Thyroid gland (tissue), 4 donors: ENCODE data around the gene ZDHHC11B. TPM values are rescaled to one million over a fixed set of nuclear protein-coding genes. Genes with fewer than 3 reads are reported as not detected.
"Not testable (repeated sequence)": the region's sequence is repeated elsewhere in the genome, so short reads cannot be mapped to it uniquely, and the experiment has no call there.

Source experiments
- DNase-seq, 2 donors: peaks; one replicate each; pipeline ENCODE4 v3.0.0-alpha.2; 2019
- H3K27ac ChIP-seq, 3 donors: fragments of 200-600 bp; sonication (generic); 1 replicate in 2 of 3; 2 replicates in 1 of 3; pipeline ENCODE4 v1.5.1; 2016 to 2019; ENCODE audit warnings: mild to moderate bottlenecking in 1 of 3, moderate library complexity in 1 of 3
- H3K27me3 ChIP-seq: fragments of 200-600 bp; sonication (generic); one replicate; pipeline ENCODE4 v1.5.1; 2019
- H3K36me3 ChIP-seq, 2 donors: fragments of 200-600 bp; sonication (generic); one replicate each; pipeline ENCODE4 v1.5.1; 2016 to 2019
- H3K4me1 ChIP-seq, 2 donors: fragments of 200-600 bp; sonication (generic); one replicate each; pipeline ENCODE4 v1.5.1; 2017 to 2019
- H3K4me3 ChIP-seq, 3 donors: fragments of 200-600 bp; sonication (generic); replicated peaks in 1 of 3; 1 replicate in 2 of 3; 2 replicates in 1 of 3; pipeline ENCODE4 v1.5.1; 2016; ENCODE audit warnings: mild to moderate bottlenecking in 1 of 3
- H3K9me3 ChIP-seq: fragments of 200-600 bp; sonication (generic); one replicate; pipeline ENCODE4 v1.5.1; 2017
- CTCF ChIP-seq, 6 experiments: fragments of 200-600 bp in 3 of 6; fragments of 450-650 bp in 3 of 6; sonication (generic) in 3 of 6; IDR thresholded peaks; one replicate each; pipeline ENCODE4 v1.5.1; 2016 to 2019; ENCODE audit warnings: antibody characterized with exemption in 6 of 6, mild to moderate bottlenecking in 2 of 6, inconsistent platforms in 1 of 6, moderate library complexity in 1 of 6
- POLR2A ChIP-seq, 2 donors: fragments of 450-650 bp; IDR thresholded peaks; one replicate each; pipeline ENCODE4 v1.6.1; 2017; ENCODE audit warnings: antibody characterized with exemption in 2 of 2, mild to moderate bottlenecking in 2 of 2, moderate library complexity in 1 of 2
- WGBS, 2 donors: methylation state at CpG; one replicate each; pipeline ENCODE4 v1.1.5; 2017; 5-methylcytosine and 5-hydroxymethylcytosine counted together
- intact Hi-C: fragments of 100-400 bp; cut with DNase I; formaldehyde crosslinking; loops from one replicate; pipeline ENCODE4 v1.15.1; 2023
- total RNA-seq, 4 donors: library from RNA; depleted of rRNA; stranded (reverse); fragments of >200 nt; gene quantifications; one replicate each; pipeline ENCODE4 v1.2.3, GENCODE V29; 2016

ZDHHC11B gene
- total RNA-seq, 4 donors from 2014 or later, result 1.6 to 6.8 (median 2.9) TPM

- H3K27ac ChIP-seq, result no peak overlapping the region
- intact Hi-C loops, result no loop called here
- 93 to 100% methylated on average over 1 to 7 of the region's 10 CpGs for WGBS, 2 donors
Measured at GRCh38 chr5:756171-756570, 28.4 kb downstream of the ZDHHC11B start.

GRCh38 chr5:754143-754632, 30.3 kb downstream of the ZDHHC11B start:
- H3K4me1 ChIP-seq, result peaks cover 18 to 24% of the 10 kb centered on the region in 2 donors
- H3K36me3 ChIP-seq, H3K4me3 ChIP-seq, DNase-seq, H3K9me3 ChIP-seq, intact Hi-C loops, H3K27ac ChIP-seq, H3K27me3 ChIP-seq: not testable (repeated sequence)
- WGBS, 2 donors, result 65 to 77% methylated on average over 4 to 15 of the region's 16 CpGs

More at GRCh38 chr5:756171-756570, 28.4 kb downstream of the ZDHHC11B start:
- no peaks in the 10 kb centered on the region for H3K36me3 ChIP-seq
- TF ChIP-seq CTCF (IDR thresholded peaks at IDR 0.05) (no peak), POLR2A (IDR thresholded peaks at IDR 0.05) (no peak)
- no peaks in the 10 kb centered on the region for H3K27me3 ChIP-seq
- no peak overlapping the region for H3K4me3 ChIP-seq
- no peaks in the 10 kb centered on the region for H3K9me3 ChIP-seq
- no peak for DNase-seq
- H3K4me1 ChIP-seq, result peaks cover 18 to 30% of the 10 kb centered on the region in 2 donors

GRCh38 chr5:753567-754142, 30.9 kb downstream of the ZDHHC11B start:
- H3K27ac ChIP-seq, H3K36me3 ChIP-seq, intact Hi-C loops, DNase-seq, H3K9me3 ChIP-seq, H3K4me3 ChIP-seq, H3K27me3 ChIP-seq: not testable (repeated sequence)
- 82 to 100% methylated on average over 2 to 10 of the region's 19 CpGs for WGBS, 2 donors
- H3K4me1 ChIP-seq, result peaks cover 15 to 19% of the 10 kb centered on the region in 2 donors

GRCh38 chr5:752532-753115, 31.9 kb downstream of the ZDHHC11B start:
- H3K9me3 ChIP-seq, DNase-seq, H3K27me3 ChIP-seq, intact Hi-C loops, H3K27ac ChIP-seq, H3K36me3 ChIP-seq, H3K4me1 ChIP-seq, H3K4me3 ChIP-seq: not testable (repeated sequence)
- 79% methylated on average over 15 of the region's 20 CpGs; no CpG with 5 or more reads in 1 of the 2 donors for WGBS, 2 donors

GRCh38 chr5:751992-752391, 32.5 kb downstream of the ZDHHC11B start:
- H3K27ac ChIP-seq, DNase-seq, intact Hi-C loops, H3K4me3 ChIP-seq, H3K4me1 ChIP-seq, H3K9me3 ChIP-seq, H3K27me3 ChIP-seq, H3K36me3 ChIP-seq: not testable (repeated sequence)
- 97% methylated on average over 5 of the region's 8 CpGs; no CpG with 5 or more reads in 1 of the 2 donors for WGBS, 2 donors

- DNase-seq, result no peak
- H3K9me3 ChIP-seq, result no peaks in the 10 kb centered on the region
- no peak for TF ChIP-seq CTCF (IDR thresholded peaks at IDR 0.05)
- no peak for TF ChIP-seq POLR2A (IDR thresholded peaks at IDR 0.05)
- no peaks in the 10 kb centered on the region for H3K36me3 ChIP-seq
- H3K27me3 ChIP-seq, result no peaks in the 10 kb centered on the region
- H3K27ac ChIP-seq, result no peak overlapping the region
- H3K4me3 ChIP-seq, result no peak overlapping the region
- intact Hi-C loops, result no loop called here
- WGBS, 2 donors, result 89% methylated on average over 9 of the region's 13 CpGs; no CpG with 5 or more reads in 1 of the 2 donors
- H3K4me1 ChIP-seq, result no peaks in the 10 kb centered on the region
Measured at GRCh38 chr5:751496-751895, 33.0 kb downstream of the ZDHHC11B start.

GRCh38 chr5:750226-750625, 34.3 kb downstream of the ZDHHC11B start:
- H3K27ac ChIP-seq, H3K4me3 ChIP-seq, intact Hi-C loops, H3K4me1 ChIP-seq, DNase-seq, H3K36me3 ChIP-seq, H3K27me3 ChIP-seq, H3K9me3 ChIP-seq: not testable (repeated sequence)
- 90% methylated on average over 12 of the region's 19 CpGs; no CpG with 5 or more reads in 1 of the 2 donors for WGBS, 2 donors
